GM19324 (cell line): ENCODE measurements around the gene LIPC.

ENCODE experiments used
- ATAC-seq: cut with Tn5 transposase; IDR thresholded peaks from one replicate; pipeline ENCODE4 v1.9.1; 2021; ENCODE audit warnings: mild to moderate bottlenecking, moderate library complexity; ENCODE audit not compliant: unreplicated experiment, low FRiP score

Gene LIPC

GRCh38 chr15:58530056-58530590, 98.3 kb downstream of the LIPC start:
- no peak for ATAC-seq

- ATAC-seq, result no peak
Measured at GRCh38 chr15:58532126-58532525, 100.3 kb downstream of the LIPC start.

GRCh38 chr15:58534556-58534955, 102.8 kb downstream of the LIPC start:
- no peak for ATAC-seq

GRCh38 chr15:58535337-58535736, 103.5 kb downstream of the LIPC start:
- no peak for ATAC-seq

- ATAC-seq, result no peak
Measured at GRCh38 chr15:58535894-58536293, 104.1 kb downstream of the LIPC start.

GRCh38 chr15:58536414-58536813, 104.6 kb downstream of the LIPC start:
- no peak for ATAC-seq

- no peak for ATAC-seq
Measured at GRCh38 chr15:58537033-58537432, 105.2 kb downstream of the LIPC start.

GRCh38 chr15:58538225-58538727, 106.5 kb downstream of the LIPC start:
- ATAC-seq, result no peak

GRCh38 chr15:58538901-58539300, 107.1 kb downstream of the LIPC start:
- ATAC-seq, result no peak

- no peak for ATAC-seq
Measured at GRCh38 chr15:58539548-58539947, 107.8 kb downstream of the LIPC start.

GRCh38 chr15:58541410-58542087, 109.8 kb downstream of the LIPC start:
- ATAC-seq, result no peak

GRCh38 chr15:58543664-58544335, 112.0 kb downstream of the LIPC start:
- ATAC-seq, result no peak

- ATAC-seq, result no peak
Measured at GRCh38 chr15:58544756-58545155, 113.0 kb downstream of the LIPC start.

- no peak for ATAC-seq
Measured at GRCh38 chr15:58545307-58546065, 113.7 kb downstream of the LIPC start.

- no peak for ATAC-seq
Measured at GRCh38 chr15:58546066-58546591, 114.3 kb downstream of the LIPC start.

- ATAC-seq, result no peak
Measured at GRCh38 chr15:58546635-58547627, 115.1 kb downstream of the LIPC start.

GRCh38 chr15:58547628-58548307, 116.0 kb downstream of the LIPC start:
- no peak for ATAC-seq

- ATAC-seq, result no peak
Measured at GRCh38 chr15:58548308-58549012, 116.7 kb downstream of the LIPC start.
